HT-29 (cell line): ENCODE measurements around the gene ZNF391. TPM values are rescaled to one million over a fixed set of nuclear protein-coding genes. Genes with fewer than 3 reads are reported as not detected.
"Not testable (repeated sequence)": the region's sequence is repeated elsewhere in the genome, so short reads cannot be mapped to it uniquely, and the experiment has no call there.

Source experiments
- DNase-seq: peaks from one replicate; pipeline ENCODE4 v3.0.0-alpha.2; 2015; ENCODE audit warnings: low spot score
- total RNA-seq: library from RNA; depleted of rRNA; stranded (reverse); fragments of >200 nt; shearing (Covaris generic); gene quantifications from 2 replicates; pipeline ENCODE4 v1.2.3, GENCODE V29; 2014; rRNA removed

Gene ZNF391
- total RNA-seq, result 0.03 and 0.33 TPM in 2 replicates

- DNase-seq, result peak; percentile 60
Observed at GRCh38 chr6:27388293-27389197, at the start of gene ZNF391. TSS of gene ZNF391 (plus strand) at chr6:27388759. CDS start at chr6:27400371, 11,612 bp downstream.

- no peak for DNase-seq
Observed at GRCh38 chr6:27352850-27353249, 35.7 kb upstream of the ZNF391 start.

GRCh38 chr6:27358786-27359185, 29.8 kb upstream of the ZNF391 start:
- no peak for DNase-seq

- no peak for DNase-seq
Observed at GRCh38 chr6:27359231-27359630, 29.3 kb upstream of the ZNF391 start.

- DNase-seq, result no peak
Observed at GRCh38 chr6:27368202-27368601, 20.4 kb upstream of the ZNF391 start.

- no peak for DNase-seq
Observed at GRCh38 chr6:27370391-27370790, 18.2 kb upstream of the ZNF391 start.

GRCh38 chr6:27374824-27375612, 13.5 kb upstream of the ZNF391 start:
- peak; percentile 72 for DNase-seq

- DNase-seq, result no peak
Observed at GRCh38 chr6:27375613-27376079, 12.9 kb upstream of the ZNF391 start.

GRCh38 chr6:27378406-27378805, 10.2 kb upstream of the ZNF391 start:
- DNase-seq, result not testable (repeated sequence)

- not testable (repeated sequence) for DNase-seq
Observed at GRCh38 chr6:27381001-27381400, 7.6 kb upstream of the ZNF391 start.

GRCh38 chr6:27383011-27383410, 5.5 kb upstream of the ZNF391 start:
- no peak for DNase-seq

- no peak for DNase-seq
Observed at GRCh38 chr6:27383481-27383880, 5.1 kb upstream of the ZNF391 start.

GRCh38 chr6:27392623-27393022, 4.1 kb downstream of the ZNF391 start:
- DNase-seq, result no peak

- DNase-seq, result no peak
Observed at GRCh38 chr6:27394073-27394472, 5.5 kb downstream of the ZNF391 start.

- DNase-seq, result no peak
Observed at GRCh38 chr6:27400877-27401642, 12.5 kb downstream of the ZNF391 start.

- DNase-seq, result no peak
Observed at GRCh38 chr6:27406085-27406484, 17.5 kb downstream of the ZNF391 start.

GRCh38 chr6:27407153-27407814, 18.7 kb downstream of the ZNF391 start:
- DNase-seq, result no peak

GRCh38 chr6:27414300-27414699, 25.7 kb downstream of the ZNF391 start:
- no peak for DNase-seq

- DNase-seq, result no peak
Observed at GRCh38 chr6:27414996-27415395, 26.4 kb downstream of the ZNF391 start.

GRCh38 chr6:27415898-27416297, 27.3 kb downstream of the ZNF391 start:
- no peak for DNase-seq

GRCh38 chr6:27419363-27419762, 30.8 kb downstream of the ZNF391 start:
- no peak for DNase-seq
